ENCODE measurements around the gene ADCY2.

Gene ADCY2

GRCh38 chr5:7869474-7870136 is 473.7 kb downstream of the ADCY2 start:
- no peak for DNase-seq (ENCODE audit: low spot score)

GRCh38 chr5:7871653-7872052 is 475.7 kb downstream of the ADCY2 start:
- no peak for DNase-seq (ENCODE audit: low spot score)

GRCh38 chr5:7872517-7873130 is 476.7 kb downstream of the ADCY2 start:
- DNase-seq (ENCODE audit: low spot score) = no peak

- DNase-seq (ENCODE audit: low spot score) = no peak
These were observed 477.3 kb downstream of the ADCY2 start for GRCh38 chr5:7873216-7873615.

GRCh38 chr5:7874639-7875038 is 478.7 kb downstream of the ADCY2 start:
- no peak for DNase-seq (ENCODE audit: low spot score)

GRCh38 chr5:7875151-7875550 is 479.2 kb downstream of the ADCY2 start:
- DNase-seq (ENCODE audit: low spot score) = no peak

GRCh38 chr5:7876867-7877266 is 480.9 kb downstream of the ADCY2 start:
- DNase-seq (ENCODE audit: low spot score) = no peak

GRCh38 chr5:7877851-7878250 is 481.9 kb downstream of the ADCY2 start:
- no peak for DNase-seq (ENCODE audit: low spot score)

GRCh38 chr5:7878381-7878873 is 482.5 kb downstream of the ADCY2 start:
- no peak for DNase-seq (ENCODE audit: low spot score)
